IMR-90 (cell line): ENCODE data around the gene RNF130.

ENCODE experiments used
- CEBPB ChIP-seq: IDR thresholded peaks from 2 replicates; pipeline ENCODE4 v1.6.1; 2012; ENCODE audit warnings: low read depth, low read length, improper control_type of control experiment
- POLR2A ChIP-seq: IDR thresholded peaks from 2 replicates; pipeline ENCODE4 v1.6.1; 2012; ENCODE audit warnings: mild to moderate bottlenecking, low read depth, low read length
- RFX5 ChIP-seq: IDR thresholded peaks from 2 replicates; pipeline ENCODE4 v1.8.0; 2012; ENCODE audit warnings: low read depth, mild to moderate bottlenecking, low read length, moderate library complexity
- TF ChIP-seq, protein P1 (sequence below): conservative IDR thresholded peaks from 2 replicates; pipeline ENCODE4 v1.5.1; 2012; ENCODE audit warnings: mild to moderate bottlenecking, low read depth, low read length, improper control_type of control experiment

DNA sequence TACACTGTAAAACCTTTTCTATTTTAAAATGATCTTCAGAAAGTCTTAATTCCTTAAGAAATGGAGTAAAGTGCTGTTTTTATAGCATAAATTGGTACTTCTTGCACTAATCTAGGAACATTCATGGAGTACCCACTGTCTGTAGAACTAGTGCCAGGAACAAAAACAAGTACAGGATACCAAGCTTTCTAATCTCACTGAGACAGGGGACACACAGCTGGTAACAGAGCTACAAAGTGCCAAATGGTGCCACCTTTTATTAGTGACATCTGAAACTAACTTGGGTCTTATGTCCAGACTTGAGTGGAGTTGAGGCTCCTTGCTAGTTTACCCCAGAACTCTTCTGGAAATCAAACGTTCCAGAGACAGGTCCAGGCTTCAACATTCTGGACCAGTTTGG, 57.9 kb downstream of the RNF130 start:
- TF ChIP-seq, protein P1, sequence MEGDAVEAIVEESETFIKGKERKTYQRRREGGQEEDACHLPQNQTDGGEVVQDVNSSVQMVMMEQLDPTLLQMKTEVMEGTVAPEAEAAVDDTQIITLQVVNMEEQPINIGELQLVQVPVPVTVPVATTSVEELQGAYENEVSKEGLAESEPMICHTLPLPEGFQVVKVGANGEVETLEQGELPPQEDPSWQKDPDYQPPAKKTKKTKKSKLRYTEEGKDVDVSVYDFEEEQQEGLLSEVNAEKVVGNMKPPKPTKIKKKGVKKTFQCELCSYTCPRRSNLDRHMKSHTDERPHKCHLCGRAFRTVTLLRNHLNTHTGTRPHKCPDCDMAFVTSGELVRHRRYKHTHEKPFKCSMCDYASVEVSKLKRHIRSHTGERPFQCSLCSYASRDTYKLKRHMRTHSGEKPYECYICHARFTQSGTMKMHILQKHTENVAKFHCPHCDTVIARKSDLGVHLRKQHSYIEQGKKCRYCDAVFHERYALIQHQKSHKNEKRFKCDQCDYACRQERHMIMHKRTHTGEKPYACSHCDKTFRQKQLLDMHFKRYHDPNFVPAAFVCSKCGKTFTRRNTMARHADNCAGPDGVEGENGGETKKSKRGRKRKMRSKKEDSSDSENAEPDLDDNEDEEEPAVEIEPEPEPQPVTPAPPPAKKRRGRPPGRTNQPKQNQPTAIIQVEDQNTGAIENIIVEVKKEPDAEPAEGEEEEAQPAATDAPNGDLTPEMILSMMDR = no peak
- TF ChIP-seq POLR2A = no peak
- TF ChIP-seq RFX5 = no peak
- no peak for TF ChIP-seq CEBPB
